ENCODE measurements around the gene IGSF3.

DNA sequence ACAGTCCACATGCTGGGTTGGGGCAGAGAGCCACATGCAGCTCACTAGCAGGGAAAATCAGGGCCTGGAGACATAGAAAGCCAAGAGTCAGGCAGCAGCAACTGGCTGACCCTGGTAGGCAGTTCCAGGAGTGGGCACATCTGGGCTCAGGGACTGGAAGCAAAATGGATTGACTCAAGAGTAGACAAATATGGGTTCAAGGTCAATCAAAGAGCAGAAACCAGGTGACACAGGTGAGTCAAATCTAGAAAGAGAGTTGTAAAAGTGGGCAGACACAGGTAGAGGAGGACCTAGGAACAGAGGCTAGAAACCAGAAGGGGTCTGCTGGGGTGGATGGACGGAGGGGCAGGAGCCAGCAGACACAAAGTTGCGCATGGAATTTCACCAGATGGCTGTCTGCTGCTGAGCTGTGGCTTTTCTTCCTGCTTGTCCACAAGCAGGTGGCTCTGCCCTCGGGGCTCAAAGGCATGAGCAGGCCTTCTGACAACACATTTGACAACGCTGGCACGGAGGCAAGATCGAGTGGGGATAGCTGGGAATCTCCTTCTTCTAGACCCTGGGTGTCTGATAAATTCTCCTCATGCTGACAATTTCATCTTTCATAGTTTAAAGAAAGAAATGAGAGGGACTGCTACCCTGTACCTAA, 40.8 kb upstream of the IGSF3 start:
- TF ChIP-seq, protein P1, sequence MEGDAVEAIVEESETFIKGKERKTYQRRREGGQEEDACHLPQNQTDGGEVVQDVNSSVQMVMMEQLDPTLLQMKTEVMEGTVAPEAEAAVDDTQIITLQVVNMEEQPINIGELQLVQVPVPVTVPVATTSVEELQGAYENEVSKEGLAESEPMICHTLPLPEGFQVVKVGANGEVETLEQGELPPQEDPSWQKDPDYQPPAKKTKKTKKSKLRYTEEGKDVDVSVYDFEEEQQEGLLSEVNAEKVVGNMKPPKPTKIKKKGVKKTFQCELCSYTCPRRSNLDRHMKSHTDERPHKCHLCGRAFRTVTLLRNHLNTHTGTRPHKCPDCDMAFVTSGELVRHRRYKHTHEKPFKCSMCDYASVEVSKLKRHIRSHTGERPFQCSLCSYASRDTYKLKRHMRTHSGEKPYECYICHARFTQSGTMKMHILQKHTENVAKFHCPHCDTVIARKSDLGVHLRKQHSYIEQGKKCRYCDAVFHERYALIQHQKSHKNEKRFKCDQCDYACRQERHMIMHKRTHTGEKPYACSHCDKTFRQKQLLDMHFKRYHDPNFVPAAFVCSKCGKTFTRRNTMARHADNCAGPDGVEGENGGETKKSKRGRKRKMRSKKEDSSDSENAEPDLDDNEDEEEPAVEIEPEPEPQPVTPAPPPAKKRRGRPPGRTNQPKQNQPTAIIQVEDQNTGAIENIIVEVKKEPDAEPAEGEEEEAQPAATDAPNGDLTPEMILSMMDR (CRISPR knock-in tag; IDR thresholded peaks at IDR 0.05), result no peak
- no peak for TF ChIP-seq NR2C2 (CRISPR knock-in tag; IDR thresholded peaks at IDR 0.05; ENCODE audit: borderline replicate concordance)
- no peak for TF ChIP-seq GMEB1 (CRISPR knock-in tag; IDR thresholded peaks at IDR 0.05; ENCODE audit: borderline replicate concordance)
- TF ChIP-seq, protein P2, sequence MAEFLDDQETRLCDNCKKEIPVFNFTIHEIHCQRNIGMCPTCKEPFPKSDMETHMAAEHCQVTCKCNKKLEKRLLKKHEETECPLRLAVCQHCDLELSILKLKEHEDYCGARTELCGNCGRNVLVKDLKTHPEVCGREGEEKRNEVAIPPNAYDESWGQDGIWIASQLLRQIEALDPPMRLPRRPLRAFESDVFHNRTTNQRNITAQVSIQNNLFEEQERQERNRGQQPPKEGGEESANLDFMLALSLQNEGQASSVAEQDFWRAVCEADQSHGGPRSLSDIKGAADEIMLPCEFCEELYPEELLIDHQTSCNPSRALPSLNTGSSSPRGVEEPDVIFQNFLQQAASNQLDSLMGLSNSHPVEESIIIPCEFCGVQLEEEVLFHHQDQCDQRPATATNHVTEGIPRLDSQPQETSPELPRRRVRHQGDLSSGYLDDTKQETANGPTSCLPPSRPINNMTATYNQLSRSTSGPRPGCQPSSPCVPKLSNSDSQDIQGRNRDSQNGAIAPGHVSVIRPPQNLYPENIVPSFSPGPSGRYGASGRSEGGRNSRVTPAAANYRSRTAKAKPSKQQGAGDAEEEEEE (CRISPR knock-in tag; IDR thresholded peaks at IDR 0.05; ENCODE audit: borderline replicate concordance), result no peak
- TF ChIP-seq POLR2A (IDR thresholded peaks at IDR 0.05; ENCODE audit: insufficient read depth in 1 of 2, low read depth in 2 of 2, low read length in 2 of 2), result no peak
- TF ChIP-seq ZNF362 (CRISPR knock-in tag; IDR thresholded peaks at IDR 0.05; ENCODE audit: borderline replicate concordance), result no peak
- no peak for TF ChIP-seq EZH2 (conservative IDR thresholded peaks at IDR 0.05; ENCODE audit: low read depth, low read length)
